GM12864 (cell line): Measurements from ENCODE around the gene PEX1.

Experiments used
- DNase-seq: peaks from one replicate; pipeline ENCODE4 v3.0.0-alpha.2; 2011; ENCODE audit warnings: low read depth
- H3K4me3 ChIP-seq: 2 replicates; pipeline ENCODE4 v1.5.1; 2011; ENCODE audit warnings: mild to moderate bottlenecking, low read depth, low read length, control low read depth
- TF ChIP-seq, protein P1 (sequence below): IDR thresholded peaks from 2 replicates; pipeline ENCODE4 v1.5.1; 2011; ENCODE audit warnings: low read depth, mild to moderate bottlenecking, moderate library complexity, low read length, control low read depth, inconsistent platforms; ENCODE audit errors: missing control alignments

The PEX1 gene

DNA sequence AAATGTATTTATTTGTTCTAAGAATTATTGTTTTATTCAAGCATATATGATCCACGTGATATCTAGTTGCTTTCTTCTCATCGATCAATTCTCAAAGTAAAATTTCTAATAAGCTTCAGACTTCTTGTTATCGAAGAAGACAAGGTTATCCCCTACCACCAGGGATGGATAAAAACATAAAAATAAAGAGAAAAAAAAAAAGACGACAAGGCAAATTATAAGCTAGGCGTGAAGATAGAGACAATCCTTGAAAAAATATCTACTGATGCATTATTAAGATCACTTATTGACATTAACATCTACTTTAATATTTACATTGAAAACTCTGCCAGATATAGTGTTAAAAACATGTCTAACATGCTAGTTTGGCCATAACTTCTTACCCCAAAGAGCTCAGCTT is 19.4 kb downstream of the PEX1 start:
- DNase-seq = no peak
- TF ChIP-seq, protein P1, sequence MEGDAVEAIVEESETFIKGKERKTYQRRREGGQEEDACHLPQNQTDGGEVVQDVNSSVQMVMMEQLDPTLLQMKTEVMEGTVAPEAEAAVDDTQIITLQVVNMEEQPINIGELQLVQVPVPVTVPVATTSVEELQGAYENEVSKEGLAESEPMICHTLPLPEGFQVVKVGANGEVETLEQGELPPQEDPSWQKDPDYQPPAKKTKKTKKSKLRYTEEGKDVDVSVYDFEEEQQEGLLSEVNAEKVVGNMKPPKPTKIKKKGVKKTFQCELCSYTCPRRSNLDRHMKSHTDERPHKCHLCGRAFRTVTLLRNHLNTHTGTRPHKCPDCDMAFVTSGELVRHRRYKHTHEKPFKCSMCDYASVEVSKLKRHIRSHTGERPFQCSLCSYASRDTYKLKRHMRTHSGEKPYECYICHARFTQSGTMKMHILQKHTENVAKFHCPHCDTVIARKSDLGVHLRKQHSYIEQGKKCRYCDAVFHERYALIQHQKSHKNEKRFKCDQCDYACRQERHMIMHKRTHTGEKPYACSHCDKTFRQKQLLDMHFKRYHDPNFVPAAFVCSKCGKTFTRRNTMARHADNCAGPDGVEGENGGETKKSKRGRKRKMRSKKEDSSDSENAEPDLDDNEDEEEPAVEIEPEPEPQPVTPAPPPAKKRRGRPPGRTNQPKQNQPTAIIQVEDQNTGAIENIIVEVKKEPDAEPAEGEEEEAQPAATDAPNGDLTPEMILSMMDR = no peak
- H3K4me3 ChIP-seq = no peak overlapping the region

- no peak for DNase-seq
- TF ChIP-seq, protein P1 = no peak
- H3K4me3 ChIP-seq = no peak overlapping the region
Observed at GRCh38 chr7:92506363-92506762, 22.0 kb downstream of the PEX1 start.

- no peak for DNase-seq
- no peak overlapping the region for H3K4me3 ChIP-seq
Observed at GRCh38 chr7:92504563-92504962, 23.8 kb downstream of the PEX1 start.

DNA sequence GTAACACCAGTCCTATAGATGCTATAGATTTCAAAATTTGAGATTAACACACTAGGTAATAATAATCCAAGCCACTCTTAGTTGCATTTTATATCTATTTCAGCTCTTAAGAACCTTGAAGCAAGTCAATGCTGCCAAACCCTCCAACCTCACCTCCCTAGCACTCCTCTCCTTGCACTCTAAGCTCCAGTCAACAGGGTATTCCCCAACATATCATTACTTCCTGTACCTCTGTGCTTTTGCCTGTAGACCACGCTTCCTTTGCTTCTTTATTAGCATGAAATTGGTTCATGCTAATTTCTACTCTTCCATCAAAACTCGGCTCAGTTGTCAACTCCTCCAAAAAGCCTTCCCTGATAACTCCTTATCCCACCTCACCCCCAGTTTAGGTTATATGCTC is 24.6 kb downstream of the PEX1 start:
- TF ChIP-seq, protein P1 = no peak
- DNase-seq = no peak
- H3K4me3 ChIP-seq = no peak overlapping the region

More at GRCh38 chr7:92504563-92504962, 23.8 kb downstream of the PEX1 start:
- TF ChIP-seq, protein P1 = no peak

DNA sequence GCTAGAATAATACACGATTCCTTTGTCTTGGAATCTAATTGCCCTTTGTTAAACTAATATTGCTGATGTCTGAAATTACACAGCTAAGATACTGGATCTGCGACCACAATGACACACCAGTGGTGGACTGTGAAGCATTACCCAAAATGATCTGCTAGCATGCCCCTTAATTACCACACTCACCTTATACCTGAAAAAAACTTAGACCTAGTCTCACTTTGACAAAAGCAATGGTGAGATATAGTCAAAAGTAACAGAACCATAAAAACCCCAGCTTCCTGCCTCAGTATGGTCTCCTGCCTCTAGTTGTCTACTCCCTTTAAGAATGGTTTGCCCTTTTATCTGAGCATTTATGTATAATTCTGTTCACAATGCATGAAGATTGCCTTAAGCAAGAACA is 29.8 kb downstream of the PEX1 start:
- no peak for DNase-seq
- TF ChIP-seq, protein P1 = no peak
- H3K4me3 ChIP-seq = no peak overlapping the region

DNA sequence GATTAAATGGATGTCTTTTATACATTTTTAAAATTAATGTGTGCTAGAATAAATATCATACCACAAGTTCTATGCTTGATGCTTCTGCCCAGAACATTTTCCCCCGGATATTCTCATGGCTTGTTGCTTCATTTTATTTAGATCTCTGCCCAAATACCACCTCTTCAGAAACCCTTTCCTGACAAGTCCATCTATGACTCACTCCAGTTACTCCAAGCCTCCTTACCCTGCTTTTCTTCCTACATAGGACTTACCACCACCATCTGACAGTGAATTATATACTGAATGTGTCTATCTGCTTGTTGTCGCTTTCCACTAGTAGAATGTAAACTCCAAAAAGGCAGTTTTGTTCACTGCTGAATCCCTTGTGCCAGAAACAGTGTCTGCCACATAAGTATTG is 31.4 kb downstream of the PEX1 start:
- H3K4me3 ChIP-seq = no peak overlapping the region
- no peak for DNase-seq
- TF ChIP-seq, protein P1 = no peak

- DNase-seq = no peak
- no peak overlapping the region for H3K4me3 ChIP-seq
- TF ChIP-seq, protein P1 = no peak
Observed at GRCh38 chr7:92489634-92490033, 38.7 kb downstream of the PEX1 start.
